HEK293 (cell line): ENCODE measurements around the gene UNC5B.

Source experiments
- GLIS2 ChIP-seq: fragments of 450-650 bp; formaldehyde crosslinking; IDR thresholded peaks from 2 replicates; pipeline ENCODE4 v1.5.1; 2016; ENCODE audit warnings: missing biosample characterization, missing genetic modification characterization
- KLF1 ChIP-seq: fragments of 450-650 bp; formaldehyde crosslinking; IDR thresholded peaks from 2 replicates; pipeline ENCODE4 v1.5.1; 2016; ENCODE audit warnings: missing biosample characterization, missing genetic modification characterization
- OVOL3 ChIP-seq: fragments of 450-650 bp; formaldehyde crosslinking; IDR thresholded peaks from 2 replicates; pipeline ENCODE4 v1.5.1; 2016; ENCODE audit warnings: missing biosample characterization, missing genetic modification characterization
- ZBTB20 ChIP-seq: fragments of 450-650 bp; formaldehyde crosslinking; IDR thresholded peaks from 2 replicates; pipeline ENCODE4 v1.5.1; 2016; ENCODE audit warnings: missing biosample characterization, missing genetic modification characterization
- ZEB2 ChIP-seq: fragments of 450-650 bp; formaldehyde crosslinking; IDR thresholded peaks from 2 replicates; pipeline ENCODE4 v1.5.1; 2016; ENCODE audit warnings: missing biosample characterization, missing genetic modification characterization
- ZFHX2 ChIP-seq: fragments of 450-650 bp; formaldehyde crosslinking; conservative IDR thresholded peaks from 2 replicates; pipeline ENCODE4 v1.5.1; 2016; ENCODE audit warnings: missing biosample characterization, missing genetic modification characterization
- ZIC2 ChIP-seq: fragments of 450-650 bp; formaldehyde crosslinking; IDR thresholded peaks from 2 replicates; pipeline ENCODE4 v1.5.1; 2016; ENCODE audit warnings: missing biosample characterization, missing genetic modification characterization
- ZNF10 ChIP-seq: fragments of 450-650 bp; formaldehyde crosslinking; IDR thresholded peaks from 2 replicates; pipeline ENCODE4 v1.5.1; 2017; ENCODE audit warnings: missing biosample characterization, missing genetic modification characterization
- ZNF24 ChIP-seq: fragments of 450-650 bp; formaldehyde crosslinking; IDR thresholded peaks from 2 replicates; pipeline ENCODE4 v1.5.1; 2016; ENCODE audit warnings: missing biosample characterization, missing genetic modification characterization
- ZNF302 ChIP-seq: fragments of 450-650 bp; formaldehyde crosslinking; IDR thresholded peaks from 2 replicates; pipeline ENCODE4 v1.5.1; 2016; ENCODE audit warnings: missing biosample characterization, missing genetic modification characterization, low read depth
- ZNF423 ChIP-seq: fragments of 450-650 bp; formaldehyde crosslinking; IDR thresholded peaks from 2 replicates; pipeline ENCODE4 v1.5.1; 2016; ENCODE audit warnings: missing biosample characterization, missing genetic modification characterization
- ZNF624 ChIP-seq: fragments of 450-650 bp; formaldehyde crosslinking; IDR thresholded peaks from 2 replicates; pipeline ENCODE4 v1.5.1; 2017; ENCODE audit warnings: missing biosample characterization, missing genetic modification characterization
- ZNF707 ChIP-seq: fragments of 450-650 bp; formaldehyde crosslinking; IDR thresholded peaks from 2 replicates; pipeline ENCODE4 v1.5.1; 2016; ENCODE audit warnings: missing biosample characterization, missing genetic modification characterization
- ZNF76 ChIP-seq: fragments of 450-650 bp; formaldehyde crosslinking; IDR thresholded peaks from 2 replicates; pipeline ENCODE4; 2016; ENCODE audit warnings: low read depth, missing biosample characterization, missing genetic modification characterization, borderline replicate concordance
- ZNF791 ChIP-seq: fragments of 450-650 bp; formaldehyde crosslinking; IDR thresholded peaks from 2 replicates; pipeline ENCODE4 v1.5.1; 2016; ENCODE audit warnings: missing biosample characterization, missing genetic modification characterization
- ZNF843 ChIP-seq: fragments of 450-650 bp; formaldehyde crosslinking; IDR thresholded peaks from 2 replicates; pipeline ENCODE4 v1.5.1; 2016; ENCODE audit warnings: missing biosample characterization, missing genetic modification characterization
- ZSCAN30 ChIP-seq: fragments of 450-650 bp; IDR thresholded peaks from 2 replicates; pipeline ENCODE4 v1.5.1; 2018; ENCODE audit warnings: missing biosample characterization, mild to moderate bottlenecking, missing genetic modification characterization, moderate library complexity
- TF ChIP-seq, protein P1 (sequence below): fragments of 450-650 bp; formaldehyde crosslinking; IDR thresholded peaks from 2 replicates; pipeline ENCODE4 v1.5.1; 2016; ENCODE audit warnings: missing biosample characterization, missing genetic modification characterization
- TF ChIP-seq, protein P2 (sequence below): fragments of 450-650 bp; formaldehyde crosslinking; IDR thresholded peaks from 2 replicates; pipeline ENCODE4 v1.5.1; 2016; ENCODE audit warnings: missing biosample characterization, missing genetic modification characterization
- TF ChIP-seq, protein P3 (sequence below): fragments of 450-650 bp; formaldehyde crosslinking; IDR thresholded peaks from 2 replicates; pipeline ENCODE4 v1.5.1; 2016; ENCODE audit warnings: missing biosample characterization, missing genetic modification characterization
- TF ChIP-seq, protein P4 (sequence below): fragments of 450-650 bp; formaldehyde crosslinking; IDR thresholded peaks from 2 replicates; pipeline ENCODE4 v1.5.1; 2016; ENCODE audit warnings: missing biosample characterization, missing genetic modification characterization
- TF ChIP-seq, protein P5 (sequence below): fragments of 450-650 bp; formaldehyde crosslinking; IDR thresholded peaks from 2 replicates; pipeline ENCODE4 v1.5.1; 2016; ENCODE audit warnings: missing biosample characterization, missing genetic modification characterization
- TF ChIP-seq, protein P6 (sequence below): fragments of 450-650 bp; formaldehyde crosslinking; IDR thresholded peaks from 2 replicates; pipeline ENCODE4 v1.5.1; 2016; ENCODE audit warnings: missing biosample characterization, missing genetic modification characterization
- TF ChIP-seq, protein P7 (sequence below): fragments of 450-650 bp; formaldehyde crosslinking; IDR thresholded peaks from 2 replicates; pipeline ENCODE4 v1.5.1; 2017; ENCODE audit warnings: missing biosample characterization, missing genetic modification characterization

The UNC5B gene

DNA sequence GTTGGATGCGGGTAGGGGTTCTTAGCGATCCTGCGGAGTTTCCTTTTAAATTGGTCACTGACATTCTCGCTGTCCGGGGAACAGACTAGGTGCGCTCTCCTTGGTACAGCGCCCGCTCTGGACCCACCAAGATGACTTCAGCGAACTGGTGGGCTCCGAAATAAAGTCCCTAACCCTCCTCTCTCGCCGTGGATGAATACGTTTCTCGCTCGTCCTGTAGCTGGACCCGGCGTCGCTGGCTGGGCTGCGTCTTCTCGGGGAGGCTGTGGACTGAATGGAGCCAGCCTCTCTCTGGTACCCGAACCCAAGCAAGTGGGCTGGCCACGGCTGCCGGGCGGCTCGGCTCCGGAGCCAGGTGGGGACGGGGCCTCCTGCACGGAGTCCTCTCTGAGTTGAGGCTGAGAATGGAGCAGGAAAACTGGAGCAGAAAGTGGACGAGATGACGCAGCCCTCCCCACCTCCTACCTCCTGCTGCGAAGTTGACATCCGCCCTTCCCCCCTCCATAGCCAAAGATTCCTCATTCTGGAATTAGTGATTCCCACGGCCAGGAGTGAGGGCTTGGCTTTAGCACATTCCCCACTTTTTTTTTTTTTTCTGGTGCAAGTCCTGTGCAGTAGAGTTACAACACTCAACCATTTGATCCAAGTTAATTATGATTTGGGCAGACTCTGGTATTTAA, 1.5 kb downstream of the UNC5B start (continued):
- TF ChIP-seq, protein P1, sequence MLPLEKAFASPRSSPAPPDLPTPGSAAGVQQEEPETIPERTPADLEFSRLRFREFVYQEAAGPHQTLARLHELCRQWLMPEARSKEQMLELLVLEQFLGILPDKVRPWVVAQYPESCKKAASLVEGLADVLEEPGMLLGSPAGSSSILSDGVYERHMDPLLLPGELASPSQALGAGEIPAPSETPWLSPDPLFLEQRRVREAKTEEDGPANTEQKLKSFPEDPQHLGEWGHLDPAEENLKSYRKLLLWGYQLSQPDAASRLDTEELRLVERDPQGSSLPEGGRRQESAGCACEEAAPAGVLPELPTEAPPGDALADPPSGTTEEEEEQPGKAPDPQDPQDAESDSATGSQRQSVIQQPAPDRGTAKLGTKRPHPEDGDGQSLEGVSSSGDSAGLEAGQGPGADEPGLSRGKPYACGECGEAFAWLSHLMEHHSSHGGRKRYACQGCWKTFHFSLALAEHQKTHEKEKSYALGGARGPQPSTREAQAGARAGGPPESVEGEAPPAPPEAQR (tag by site-specific recombination): no peak
- TF ChIP-seq ZSCAN30 (tag by site-specific recombination) (peak; percentile 89), ZBTB20 (tag by site-specific recombination) (peak; percentile 36; the same call in 1 of the 2 replicates), ZNF707 (no peak), ZNF76 (tag by site-specific recombination) (no peak), ZNF302 (tag by site-specific recombination) (no peak), OVOL3 (tag by site-specific recombination) (no peak), ZFHX2 (tag by site-specific recombination) (peak; percentile 27), GLIS2 (tag by site-specific recombination) (peak; percentile 78), ZNF24 (tag by site-specific recombination) (peak; percentile 95), ZNF624 (tag by site-specific recombination) (no peak), ZIC2 (tag by site-specific recombination) (peak; percentile 74), ZNF423 (tag by site-specific recombination) (no peak), ZNF843 (peak; percentile 41; the same call in 1 of the 2 replicates), ZNF791 (tag by site-specific recombination) (no peak), ZNF10 (tag by site-specific recombination) (peak; percentile 58; the same call in 1 of the 2 replicates), ZEB2 (tag by site-specific recombination) (peak; percentile 94), KLF1 (tag by site-specific recombination) (peak; percentile 92)
- TF ChIP-seq, protein P2, sequence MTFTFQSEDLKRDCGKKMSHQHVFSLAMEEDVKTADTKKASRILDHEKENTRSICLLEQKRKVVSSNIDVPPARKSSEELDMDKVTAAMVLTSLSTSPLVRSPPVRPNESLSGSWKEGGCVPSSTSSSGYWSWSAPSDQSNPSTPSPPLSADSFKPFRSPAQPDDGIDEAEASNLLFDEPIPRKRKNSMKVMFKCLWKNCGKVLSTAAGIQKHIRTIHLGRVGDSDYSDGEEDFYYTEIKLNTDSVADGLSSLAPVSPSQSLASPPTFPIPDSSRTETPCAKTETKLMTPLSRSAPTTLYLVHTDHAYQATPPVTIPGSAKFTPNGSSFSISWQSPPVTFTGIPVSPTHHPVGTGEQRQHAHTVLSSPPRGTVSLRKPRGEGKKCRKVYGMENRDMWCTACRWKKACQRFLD (tag by site-specific recombination): no peak
- TF ChIP-seq, protein P3, sequence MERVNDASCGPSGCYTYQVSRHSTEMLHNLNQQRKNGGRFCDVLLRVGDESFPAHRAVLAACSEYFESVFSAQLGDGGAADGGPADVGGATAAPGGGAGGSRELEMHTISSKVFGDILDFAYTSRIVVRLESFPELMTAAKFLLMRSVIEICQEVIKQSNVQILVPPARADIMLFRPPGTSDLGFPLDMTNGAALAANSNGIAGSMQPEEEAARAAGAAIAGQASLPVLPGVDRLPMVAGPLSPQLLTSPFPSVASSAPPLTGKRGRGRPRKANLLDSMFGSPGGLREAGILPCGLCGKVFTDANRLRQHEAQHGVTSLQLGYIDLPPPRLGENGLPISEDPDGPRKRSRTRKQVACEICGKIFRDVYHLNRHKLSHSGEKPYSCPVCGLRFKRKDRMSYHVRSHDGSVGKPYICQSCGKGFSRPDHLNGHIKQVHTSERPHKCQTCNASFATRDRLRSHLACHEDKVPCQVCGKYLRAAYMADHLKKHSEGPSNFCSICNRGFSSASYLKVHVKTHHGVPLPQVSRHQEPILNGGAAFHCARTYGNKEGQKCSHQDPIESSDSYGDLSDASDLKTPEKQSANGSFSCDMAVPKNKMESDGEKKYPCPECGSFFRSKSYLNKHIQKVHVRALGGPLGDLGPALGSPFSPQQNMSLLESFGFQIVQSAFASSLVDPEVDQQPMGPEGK: peak; percentile 72
- TF ChIP-seq, protein P4, sequence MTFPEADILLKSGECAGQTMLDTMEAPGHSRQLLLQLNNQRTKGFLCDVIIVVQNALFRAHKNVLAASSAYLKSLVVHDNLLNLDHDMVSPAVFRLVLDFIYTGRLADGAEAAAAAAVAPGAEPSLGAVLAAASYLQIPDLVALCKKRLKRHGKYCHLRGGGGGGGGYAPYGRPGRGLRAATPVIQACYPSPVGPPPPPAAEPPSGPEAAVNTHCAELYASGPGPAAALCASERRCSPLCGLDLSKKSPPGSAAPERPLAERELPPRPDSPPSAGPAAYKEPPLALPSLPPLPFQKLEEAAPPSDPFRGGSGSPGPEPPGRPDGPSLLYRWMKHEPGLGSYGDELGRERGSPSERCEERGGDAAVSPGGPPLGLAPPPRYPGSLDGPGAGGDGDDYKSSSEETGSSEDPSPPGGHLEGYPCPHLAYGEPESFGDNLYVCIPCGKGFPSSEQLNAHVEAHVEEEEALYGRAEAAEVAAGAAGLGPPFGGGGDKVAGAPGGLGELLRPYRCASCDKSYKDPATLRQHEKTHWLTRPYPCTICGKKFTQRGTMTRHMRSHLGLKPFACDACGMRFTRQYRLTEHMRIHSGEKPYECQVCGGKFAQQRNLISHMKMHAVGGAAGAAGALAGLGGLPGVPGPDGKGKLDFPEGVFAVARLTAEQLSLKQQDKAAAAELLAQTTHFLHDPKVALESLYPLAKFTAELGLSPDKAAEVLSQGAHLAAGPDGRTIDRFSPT (tag by site-specific recombination): no peak
- TF ChIP-seq, protein P5, sequence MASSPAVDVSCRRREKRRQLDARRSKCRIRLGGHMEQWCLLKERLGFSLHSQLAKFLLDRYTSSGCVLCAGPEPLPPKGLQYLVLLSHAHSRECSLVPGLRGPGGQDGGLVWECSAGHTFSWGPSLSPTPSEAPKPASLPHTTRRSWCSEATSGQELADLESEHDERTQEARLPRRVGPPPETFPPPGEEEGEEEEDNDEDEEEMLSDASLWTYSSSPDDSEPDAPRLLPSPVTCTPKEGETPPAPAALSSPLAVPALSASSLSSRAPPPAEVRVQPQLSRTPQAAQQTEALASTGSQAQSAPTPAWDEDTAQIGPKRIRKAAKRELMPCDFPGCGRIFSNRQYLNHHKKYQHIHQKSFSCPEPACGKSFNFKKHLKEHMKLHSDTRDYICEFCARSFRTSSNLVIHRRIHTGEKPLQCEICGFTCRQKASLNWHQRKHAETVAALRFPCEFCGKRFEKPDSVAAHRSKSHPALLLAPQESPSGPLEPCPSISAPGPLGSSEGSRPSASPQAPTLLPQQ: peak; percentile 49
- TF ChIP-seq, protein P6, sequence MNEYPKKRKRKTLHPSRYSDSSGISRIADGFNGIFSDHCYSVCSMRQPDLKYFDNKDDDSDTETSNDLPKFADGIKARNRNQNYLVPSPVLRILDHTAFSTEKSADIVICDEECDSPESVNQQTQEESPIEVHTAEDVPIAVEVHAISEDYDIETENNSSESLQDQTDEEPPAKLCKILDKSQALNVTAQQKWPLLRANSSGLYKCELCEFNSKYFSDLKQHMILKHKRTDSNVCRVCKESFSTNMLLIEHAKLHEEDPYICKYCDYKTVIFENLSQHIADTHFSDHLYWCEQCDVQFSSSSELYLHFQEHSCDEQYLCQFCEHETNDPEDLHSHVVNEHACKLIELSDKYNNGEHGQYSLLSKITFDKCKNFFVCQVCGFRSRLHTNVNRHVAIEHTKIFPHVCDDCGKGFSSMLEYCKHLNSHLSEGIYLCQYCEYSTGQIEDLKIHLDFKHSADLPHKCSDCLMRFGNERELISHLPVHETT (tag by site-specific recombination): peak; percentile 81
- TF ChIP-seq, protein P7, sequence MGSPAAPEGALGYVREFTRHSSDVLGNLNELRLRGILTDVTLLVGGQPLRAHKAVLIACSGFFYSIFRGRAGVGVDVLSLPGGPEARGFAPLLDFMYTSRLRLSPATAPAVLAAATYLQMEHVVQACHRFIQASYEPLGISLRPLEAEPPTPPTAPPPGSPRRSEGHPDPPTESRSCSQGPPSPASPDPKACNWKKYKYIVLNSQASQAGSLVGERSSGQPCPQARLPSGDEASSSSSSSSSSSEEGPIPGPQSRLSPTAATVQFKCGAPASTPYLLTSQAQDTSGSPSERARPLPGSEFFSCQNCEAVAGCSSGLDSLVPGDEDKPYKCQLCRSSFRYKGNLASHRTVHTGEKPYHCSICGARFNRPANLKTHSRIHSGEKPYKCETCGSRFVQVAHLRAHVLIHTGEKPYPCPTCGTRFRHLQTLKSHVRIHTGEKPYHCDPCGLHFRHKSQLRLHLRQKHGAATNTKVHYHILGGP: no peak
